IMR-90 (cell line): ENCODE results near the gene SLC17A6. TPM values are rescaled to one million over a fixed set of nuclear protein-coding genes. Genes with fewer than 3 reads are reported as not detected.

Experiments
- ATAC-seq: fragments of 200-7000 bp; cut with Tn5 transposase; 2 replicates; pipeline ENCODE4 v1.9.1; 2020; ENCODE audit warnings: low read depth, mild to moderate bottlenecking, moderate library complexity
- BruUV-seq: library from RNA; stranded (reverse); fragments of 400-500 nt; replicated peaks from 2 replicates; lab custom pipeline; 2021; lab: Mats Ljungman, UMichigan
- CTCF ChIA-PET: fragments of 300-600 bp; formaldehyde crosslinking; extraction: SDS; loops from one replicate; lab custom pipeline; 2021; ENCODE audit warnings: antibody characterized with exemption; lab: Yijun Ruan, JAX
- POLR2A ChIA-PET: fragments of 300-600 bp; sonication (Branson Sonifier 250); formaldehyde crosslinking; loops from one replicate; lab custom pipeline; 2022; ENCODE audit warnings: antibody characterized with exemption; ENCODE audit not compliant: unreplicated experiment; lab: Charles Lee
- DNase-seq: peaks from one replicate; pipeline ENCODE4 v3.0.0; 2013
- H2AFZ ChIP-seq: replicated peaks from 2 replicates; pipeline ENCODE3; 2013; ENCODE audit warnings: low read length, mild to moderate bottlenecking; ENCODE audit not compliant: poor library complexity
- H2AK5ac ChIP-seq: 2 replicates; pipeline ENCODE4 v1.6.1; 2013; ENCODE audit warnings: low read depth, low read length, inconsistent platforms
- H2AK9ac ChIP-seq: replicated peaks from 2 replicates; pipeline ENCODE3; 2013; ENCODE audit warnings: mild to moderate bottlenecking, low read depth, low read length, moderate library complexity; ENCODE audit not compliant: poor library complexity
- H2BK120ac ChIP-seq: 2 replicates; pipeline ENCODE4 v1.6.1; 2013; ENCODE audit warnings: low read depth, low read length, inconsistent platforms
- H2BK15ac ChIP-seq: 3 replicates; pipeline ENCODE4 v1.6.1; 2013; ENCODE audit warnings: low read depth, low read length, inconsistent platforms
- H2BK20ac ChIP-seq: 2 replicates; pipeline ENCODE4 v1.6.1; 2013; ENCODE audit warnings: low read depth, mild to moderate bottlenecking, inconsistent platforms, low read length, moderate library complexity
- H2BK5ac ChIP-seq: 2 replicates; pipeline ENCODE4 v1.6.1; 2013; ENCODE audit warnings: mild to moderate bottlenecking, low read depth, low read length, inconsistent platforms; ENCODE audit not compliant: poor library complexity, severe bottlenecking
- H3K14ac ChIP-seq: replicated peaks from 2 replicates; pipeline ENCODE4 v1.6.1; 2013; ENCODE audit warnings: low read depth, low read length, inconsistent platforms
- H3K18ac ChIP-seq: 2 replicates; pipeline ENCODE4 v1.6.1; 2013; ENCODE audit warnings: low read depth, low read length, control low read depth
- H3K23ac ChIP-seq: 2 replicates; pipeline ENCODE4 v1.6.1; 2013; ENCODE audit warnings: low read depth, low read length, inconsistent platforms
- H3K27ac ChIP-seq: 2 replicates; pipeline ENCODE4 v1.5.1; 2013; ENCODE audit warnings: mild to moderate bottlenecking, control low read depth, low read length; ENCODE audit not compliant: insufficient read depth
- H3K27me3 ChIP-seq: 2 replicates; pipeline ENCODE4 v1.6.1; 2013; ENCODE audit warnings: low read length; ENCODE audit not compliant: control insufficient read depth, insufficient read depth
- H3K36me3 ChIP-seq: 2 replicates; pipeline ENCODE4 v1.6.1; 2013; ENCODE audit warnings: low read length, mixed read lengths; ENCODE audit not compliant: control insufficient read depth, insufficient read depth
- H3K4ac ChIP-seq: 2 replicates; pipeline ENCODE4 v1.6.1; 2013; ENCODE audit warnings: low read depth, low read length, inconsistent platforms
- H3K4me1 ChIP-seq: 2 replicates; pipeline ENCODE4 v1.6.1; 2013; ENCODE audit warnings: low read length, mixed read lengths; ENCODE audit not compliant: control insufficient read depth, insufficient read depth
- H3K4me2 ChIP-seq: 2 replicates; pipeline ENCODE4 v1.6.1; 2013; ENCODE audit warnings: low read depth, mild to moderate bottlenecking, control low read depth, low read length, moderate library complexity
- H3K4me3 ChIP-seq: 2 replicates; pipeline ENCODE4 v1.5.1; 2013; ENCODE audit warnings: low read depth, mild to moderate bottlenecking, control low read depth, low read length, moderate library complexity; ENCODE audit not compliant: insufficient read depth
- H3K56ac ChIP-seq: 2 replicates; pipeline ENCODE4 v1.6.1; 2013; ENCODE audit warnings: low read length, inconsistent platforms; ENCODE audit not compliant: insufficient read depth; ENCODE audit errors: extremely low read depth
- H3K79me1 ChIP-seq, 2 experiments: 2 replicates each; pipeline ENCODE4 v1.6.1; 2013; ENCODE audit warnings: low read length in 2 of 2, inconsistent platforms in 1 of 2, low read depth in 1 of 2
- H3K9ac ChIP-seq: 2 replicates; pipeline ENCODE4 v1.6.1; 2013; ENCODE audit warnings: low read depth, low read length, control low read depth
- H3K9me1 ChIP-seq: 2 replicates; pipeline ENCODE4 v1.6.1; 2013; ENCODE audit warnings: low read length, inconsistent platforms; ENCODE audit not compliant: insufficient read depth
- H3K9me3 ChIP-seq: 2 replicates; pipeline ENCODE4 v1.6.1; 2013; ENCODE audit warnings: low read length; ENCODE audit not compliant: control insufficient read depth, insufficient read depth
- H4K20me1 ChIP-seq: 2 replicates; pipeline ENCODE4 v1.6.1; 2013; ENCODE audit warnings: low read length, inconsistent platforms; ENCODE audit not compliant: insufficient read depth
- H4K5ac ChIP-seq: 2 replicates; pipeline ENCODE4 v1.6.1; 2013; ENCODE audit warnings: mild to moderate bottlenecking, low read depth, low read length, control low read depth
- H4K8ac ChIP-seq, 2 experiments: 2 replicates each; pipeline ENCODE4 v1.6.1; 2013; ENCODE audit warnings: low read depth in 2 of 2, low read length in 2 of 2, control low read depth in 1 of 2, inconsistent platforms in 1 of 2
- H4K91ac ChIP-seq: 2 replicates; pipeline ENCODE4 v1.6.1; 2013; ENCODE audit warnings: low read depth, low read length, inconsistent platforms; ENCODE audit not compliant: insufficient read depth
- CEBPB ChIP-seq: IDR thresholded peaks from 2 replicates; pipeline ENCODE4 v1.6.1; 2012; ENCODE audit warnings: low read depth, low read length, improper control_type of control experiment
- CTCF ChIP-seq: conservative IDR thresholded peaks from 2 replicates; pipeline ENCODE4 v1.5.1; 2012; ENCODE audit warnings: mild to moderate bottlenecking, low read depth, low read length, improper control_type of control experiment
- MAZ ChIP-seq: IDR thresholded peaks from 2 replicates; pipeline ENCODE4 v1.6.1; 2012; ENCODE audit warnings: low read depth, mild to moderate bottlenecking, low read length, improper control_type of control experiment, moderate library complexity, borderline replicate concordance
- NFE2L2 ChIP-seq: fragments of 150-350 bp; IDR thresholded peaks from 2 replicates; pipeline ENCODE4 v1.6.1; 2016; ENCODE audit warnings: low read depth, mild to moderate bottlenecking, low read length
- POLR2A ChIP-seq: IDR thresholded peaks from 2 replicates; pipeline ENCODE4 v1.6.1; 2012; ENCODE audit warnings: mild to moderate bottlenecking, low read depth, low read length
- RAD21 ChIP-seq: IDR thresholded peaks from 2 replicates; pipeline ENCODE4 v1.6.1; 2012; ENCODE audit warnings: low read length, improper control_type of control experiment
- RCOR1 ChIP-seq: IDR thresholded peaks from 2 replicates; pipeline ENCODE4 v1.6.1; 2012; ENCODE audit warnings: mild to moderate bottlenecking, low read length, improper control_type of control experiment; ENCODE audit not compliant: insufficient replicate concordance
- RFX5 ChIP-seq: IDR thresholded peaks from 2 replicates; pipeline ENCODE4 v1.8.0; 2012; ENCODE audit warnings: low read depth, mild to moderate bottlenecking, low read length, moderate library complexity
- SMC3 ChIP-seq: fragments of 150-350 bp; IDR thresholded peaks from 2 replicates; pipeline ENCODE4 v1.6.1; 2016; ENCODE audit warnings: low read depth, mild to moderate bottlenecking, antibody characterized with exemption, low read length, moderate library complexity
- WGBS, 2 experiments: methylation state at CpG; one replicate each; pipeline versions ENCODE4 v1.1.5 to v1.1.7; 2013; ENCODE audit warnings: missing lambda C conversion rate in 2 of 2; ENCODE audit not compliant: insufficient read length in 1 of 2; ENCODE audit errors: extremely low coverage in 2 of 2; 5-methylcytosine and 5-hydroxymethylcytosine counted together
- dilution Hi-C: fragments of 300-500 bp; cut with HindIII; formaldehyde crosslinking; loops from one replicate; pipeline ENCODE4 v1.14.3; 2018; ENCODE audit warnings: low sequenced_read_pairs; ENCODE audit not compliant: unreplicated experiment
- in situ Hi-C: fragments of 300-500 bp; cut with MboI; formaldehyde crosslinking; loops from 3 replicates; pipeline ENCODE4 v1.14.3; 2019; ENCODE audit warnings: low sequenced_read_pairs, inconsistent platforms, mixed read lengths
- intact Hi-C: fragments of 100-400 bp; cut with micrococcal nuclease; formaldehyde crosslinking; loops from 2 replicates; pipeline ENCODE4 v1.10.0; 2022
- polyA plus RNA-seq, 3 experiments: library from polyadenylated mRNA; depleted of rRNA; stranded (reverse); fragments of >200 nt; gene quantifications; 2 replicates each; pipeline ENCODE4 v1.2.3, GENCODE V29; 2012; ENCODE audit warnings: low replicate concordance in 1 of 3
- total RNA-seq: library from RNA; depleted of rRNA; stranded (reverse); fragments of >200 nt; gene quantifications from 2 replicates; pipeline ENCODE4 v1.2.3, GENCODE V29; 2012
- TF ChIP-seq, protein P1 (sequence below): fragments of 150-350 bp; IDR thresholded peaks from 2 replicates; pipeline ENCODE4 v1.6.1; 2017; ENCODE audit warnings: mild to moderate bottlenecking, antibody characterized with exemption, low read length, low read depth

Gene SLC17A6
- total and polyA plus RNA-seq, 2 of the 4 experiments (the other 2 are of a cell fraction) = not detected

DNA sequence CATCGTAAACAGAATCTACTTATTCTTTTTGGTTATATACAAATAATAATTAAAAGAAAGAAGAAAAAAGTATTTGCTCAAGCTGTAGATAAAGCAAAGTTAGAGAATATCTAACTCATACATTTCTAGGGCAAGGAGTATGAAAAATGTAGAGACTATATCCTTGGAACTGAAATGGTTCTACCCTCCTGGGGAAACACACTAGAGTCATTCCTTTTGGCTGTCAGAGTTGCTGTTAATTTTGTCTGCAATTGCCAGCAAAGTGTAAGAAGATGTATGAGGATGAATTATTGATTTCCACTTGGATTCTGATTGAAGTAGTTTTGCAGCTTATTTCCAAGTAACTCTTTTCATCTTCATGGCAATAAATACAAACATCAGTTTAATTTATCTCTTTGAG is 69.1 kb downstream of the SLC17A6 start:
- H3K27ac ChIP-seq = no peak overlapping the region
- ChIA-PET POLR2A (no interaction called here), CTCF (no interaction called here)
- no TSS peak for BruUV-seq
- H2BK5ac ChIP-seq = no peak overlapping the region
- H3K9ac ChIP-seq = no peak overlapping the region
- H2BK20ac ChIP-seq = no peak overlapping the region
- no peak overlapping the region for H2AK5ac ChIP-seq
- H3K9me3 ChIP-seq = no peaks in the 10 kb centered on the region
- in situ Hi-C loops (no loop called here), dilution Hi-C loops (no loop called here), intact Hi-C loops (no loop called here)
- H4K8ac ChIP-seq = no peak overlapping the region
- H3K9me1 ChIP-seq = no peaks in the 10 kb centered on the region
- no peak overlapping the region for H3K56ac ChIP-seq
- no peak for DNase-seq
- H3K4me1 ChIP-seq = no peaks in the 10 kb centered on the region
- no peak overlapping the region for H3K14ac ChIP-seq
- H2AK9ac ChIP-seq = no peak overlapping the region
- H3K4ac ChIP-seq = no peak overlapping the region
- no peaks in the 10 kb centered on the region for H3K79me1 ChIP-seq
- no CpG with 5 or more reads among the region's 1 CpG for WGBS, 2 experiments
- no peak overlapping the region for H2BK15ac ChIP-seq
- no peak overlapping the region for H2AFZ ChIP-seq
- H3K4me2 ChIP-seq = no peak overlapping the region
- no peak for ATAC-seq
- no peaks in the 10 kb centered on the region for H4K20me1 ChIP-seq
- H3K4me3 ChIP-seq = no peak overlapping the region
- no peak overlapping the region for H3K23ac ChIP-seq
- H2BK120ac ChIP-seq = no peak overlapping the region
- no peaks in the 10 kb centered on the region for H3K36me3 ChIP-seq
- no peak overlapping the region for H4K5ac ChIP-seq
- no peak overlapping the region for H3K18ac ChIP-seq
- H4K91ac ChIP-seq = no peak overlapping the region
- no peak for TF ChIP-seq RAD21
- no peak for TF ChIP-seq CTCF
- no peak for TF ChIP-seq CEBPB
- TF ChIP-seq, protein P1, sequence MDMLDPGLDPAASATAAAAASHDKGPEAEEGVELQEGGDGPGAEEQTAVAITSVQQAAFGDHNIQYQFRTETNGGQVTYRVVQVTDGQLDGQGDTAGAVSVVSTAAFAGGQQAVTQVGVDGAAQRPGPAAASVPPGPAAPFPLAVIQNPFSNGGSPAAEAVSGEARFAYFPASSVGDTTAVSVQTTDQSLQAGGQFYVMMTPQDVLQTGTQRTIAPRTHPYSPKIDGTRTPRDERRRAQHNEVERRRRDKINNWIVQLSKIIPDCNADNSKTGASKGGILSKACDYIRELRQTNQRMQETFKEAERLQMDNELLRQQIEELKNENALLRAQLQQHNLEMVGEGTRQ = no peak
- no peak for TF ChIP-seq SMC3
- TF ChIP-seq POLR2A = no peak
- no peak for TF ChIP-seq MAZ
- no peak for TF ChIP-seq RCOR1
- no peak for TF ChIP-seq RFX5
- TF ChIP-seq NFE2L2 = no peak
- H3K27me3 ChIP-seq = no peaks in the 10 kb centered on the region
